Measurements from ENCODE around the gene LRRC28. TPM values are rescaled to one million over a fixed set of nuclear protein-coding genes. Genes with fewer than 3 reads are reported as not detected.
"Not testable (repeated sequence)": the region's sequence is repeated elsewhere in the genome, so short reads cannot be mapped to it uniquely, and the experiment has no call there.

Gene LRRC28
- polyA plus RNA-seq, 1 donor from 2014 or later: 20.4 TPM

GRCh38 chr15:99399061-99399460, 147.8 kb downstream of the LRRC28 start:
- Histone ChIP-seq H3K27me3 (ENCODE audit: insufficient read depth, low read depth, low read length) (no peaks in the 10 kb centered on the region), H3K36me3 (ENCODE audit: insufficient read depth, low read length) (no peaks in the 10 kb centered on the region), H3K9me3 (ENCODE audit: low read length) (no peaks in the 10 kb centered on the region), H3K4me3 (ENCODE audit: low read length) (no peak overlapping the region), H3K9me2 (ENCODE audit: insufficient read depth, low read length) (no peaks in the 10 kb centered on the region), H2AFZ (ENCODE audit: low read depth, low read length) (no peak overlapping the region), H3K27ac (ENCODE audit: low read length) (no peak overlapping the region), H3K9ac (ENCODE audit: low read length) (no peak overlapping the region), H3K79me2 (replicated peaks; ENCODE audit: insufficient read depth, low read length) (no peaks in the 10 kb centered on the region), H3K4me2 (ENCODE audit: low read length) (no peak overlapping the region), H3F3A (ENCODE audit: insufficient read depth, low read length, poor library complexity, severe bottlenecking) (no peaks in the 10 kb centered on the region), H4K20me1 (ENCODE audit: insufficient read depth) (no peaks in the 10 kb centered on the region)
- no peak for TF ChIP-seq EZH2 (IDR thresholded peaks at IDR 0.05; ENCODE audit: borderline replicate concordance, insufficient read depth, low read length, poor library complexity, severe bottlenecking)
- no peak for TF ChIP-seq RAD21 (conservative IDR thresholded peaks at IDR 0.05)
- no peak for TF ChIP-seq POLR2AphosphoS5 (IDR thresholded peaks at IDR 0.05)
- no peak for TF ChIP-seq SMC3 (conservative IDR thresholded peaks at IDR 0.05; ENCODE audit: poor library complexity)
- TF ChIP-seq CTCF (IDR thresholded peaks at IDR 0.05; ENCODE audit: poor library complexity, severe bottlenecking): no peak
- TF ChIP-seq MXI1 (conservative IDR thresholded peaks at IDR 0.05; ENCODE audit: poor library complexity, severe bottlenecking): no peak
- TF ChIP-seq REST (IDR thresholded peaks at IDR 0.05; ENCODE audit: borderline replicate concordance): no peak
- TF ChIP-seq EP300 (conservative IDR thresholded peaks at IDR 0.05; ENCODE audit: poor library complexity, severe bottlenecking): no peak
- TF ChIP-seq TAF1 (IDR thresholded peaks at IDR 0.05; ENCODE audit: low read depth): no peak

GRCh38 chr15:99399618-99400017, 148.3 kb downstream of the LRRC28 start:
- H3K27ac ChIP-seq (ENCODE audit: low read length): no peak overlapping the region
- no peaks in the 10 kb centered on the region for H3K36me3 ChIP-seq (ENCODE audit: insufficient read depth, low read length)
- H3K9me3 ChIP-seq (ENCODE audit: low read length): no peaks in the 10 kb centered on the region
- no peak overlapping the region for H3K4me2 ChIP-seq (ENCODE audit: low read length)
- no peaks in the 10 kb centered on the region for H3K9me2 ChIP-seq (ENCODE audit: insufficient read depth, low read length)
- H2AFZ ChIP-seq (ENCODE audit: low read depth, low read length): no peak overlapping the region
- no peak overlapping the region for H3K9ac ChIP-seq (ENCODE audit: low read length)
- no peak overlapping the region for H3K4me3 ChIP-seq (ENCODE audit: low read length)
- H3F3A ChIP-seq (ENCODE audit: insufficient read depth, low read length, poor library complexity, severe bottlenecking): no peaks in the 10 kb centered on the region
- H4K20me1 ChIP-seq (ENCODE audit: insufficient read depth): no peaks in the 10 kb centered on the region
- H3K79me2 ChIP-seq (replicated peaks; ENCODE audit: insufficient read depth, low read length): no peaks in the 10 kb centered on the region
- no peaks in the 10 kb centered on the region for H3K27me3 ChIP-seq (ENCODE audit: insufficient read depth, low read depth, low read length)
- TF ChIP-seq EZH2 (IDR thresholded peaks at IDR 0.05; ENCODE audit: borderline replicate concordance, insufficient read depth, low read length, poor library complexity, severe bottlenecking) (no peak), SMC3 (conservative IDR thresholded peaks at IDR 0.05; ENCODE audit: poor library complexity) (no peak), EP300 (conservative IDR thresholded peaks at IDR 0.05; ENCODE audit: poor library complexity, severe bottlenecking) (no peak), POLR2AphosphoS5 (IDR thresholded peaks at IDR 0.05) (no peak), RAD21 (conservative IDR thresholded peaks at IDR 0.05) (no peak), REST (IDR thresholded peaks at IDR 0.05; ENCODE audit: borderline replicate concordance) (no peak), TAF1 (IDR thresholded peaks at IDR 0.05; ENCODE audit: low read depth) (no peak), MXI1 (conservative IDR thresholded peaks at IDR 0.05; ENCODE audit: poor library complexity, severe bottlenecking) (no peak), CTCF (IDR thresholded peaks at IDR 0.05; ENCODE audit: poor library complexity, severe bottlenecking) (no peak)

GRCh38 chr15:99401216-99401615, 149.9 kb downstream of the LRRC28 start:
- H3F3A ChIP-seq (ENCODE audit: insufficient read depth, low read length, poor library complexity, severe bottlenecking); H3K9ac ChIP-seq (ENCODE audit: low read length); H3K4me3 ChIP-seq (ENCODE audit: low read length); H2AFZ ChIP-seq (ENCODE audit: low read depth, low read length); H3K27ac ChIP-seq (ENCODE audit: low read length); H3K9me3 ChIP-seq (ENCODE audit: low read length); H3K27me3 ChIP-seq (ENCODE audit: insufficient read depth, low read depth, low read length); H3K36me3 ChIP-seq (ENCODE audit: insufficient read depth, low read length); H4K20me1 ChIP-seq (ENCODE audit: insufficient read depth); H3K4me2 ChIP-seq (ENCODE audit: low read length); H3K9me2 ChIP-seq (ENCODE audit: insufficient read depth, low read length); H3K79me2 ChIP-seq (replicated peaks; ENCODE audit: insufficient read depth, low read length): not testable (repeated sequence)

Measured in neural cell (in vitro differentiated cells).